Stomach (tissue), 9 donors: ENCODE results near the gene THOP1. TPM values are rescaled to one million over a fixed set of nuclear protein-coding genes. Genes with fewer than 3 reads are reported as not detected.

Experiments
- DNase-seq, 2 donors: peaks; one replicate each; pipeline versions ENCODE4 v3.0.0 to v3.0.0-alpha.2; 2013 to 2019
- H3K27ac ChIP-seq, 5 donors: fragments of 200-600 bp in 4 of 5; sonication (generic) in 4 of 5; one replicate each; pipeline ENCODE4 v1.5.1; 2013 to 2019; ENCODE audit warnings: mild to moderate bottlenecking in 1 of 5, moderate library complexity in 1 of 5
- H3K27me3 ChIP-seq, 3 donors: fragments of 200-600 bp; sonication (generic); one replicate each; pipeline ENCODE4 v1.5.1; 2017 to 2019; ENCODE audit warnings: mixed run types in 1 of 3
- H3K36me3 ChIP-seq, 4 donors: fragments of 200-600 bp; sonication (generic); 1 replicate in 3 of 4; 2 replicates in 1 of 4; pipeline ENCODE4 v1.5.1; 2016 to 2019
- H3K4me1 ChIP-seq, 4 donors: fragments of 200-600 bp; sonication (generic); one replicate each; pipeline ENCODE4 v1.5.1; 2016 to 2019
- H3K4me3 ChIP-seq, 4 donors: fragments of 200-600 bp; sonication (generic) in 3 of 4; one replicate each; pipeline ENCODE4 v1.5.1; 2016 to 2019; ENCODE audit warnings: mild to moderate bottlenecking in 1 of 4
- H3K9me3 ChIP-seq, 4 donors: fragments of 200-600 bp; sonication (generic); one replicate each; pipeline ENCODE4 v1.5.1; 2016 to 2019
- CTCF ChIP-seq, 7 experiments: fragments of 450-650 bp in 4 of 7; fragments of 200-600 bp in 3 of 7; sonication (generic) in 3 of 7; IDR thresholded peaks; one replicate each; pipeline ENCODE4 v1.5.1; 2016 to 2019; ENCODE audit warnings: antibody characterized with exemption in 7 of 7, control low read depth in 2 of 7, mild to moderate bottlenecking in 1 of 7
- EP300 ChIP-seq: sonication (generic); formaldehyde crosslinking; IDR thresholded peaks from one replicate; pipeline ENCODE4 v1.6.1; 2017; ENCODE audit warnings: antibody characterized with exemption
- POLR2A ChIP-seq, 4 donors: fragments of 450-650 bp; IDR thresholded peaks; one replicate each; pipeline ENCODE4 v1.6.1; 2016; ENCODE audit warnings: antibody characterized with exemption in 4 of 4, control low read depth in 2 of 4, mild to moderate bottlenecking in 1 of 4, moderate library complexity in 1 of 4
- POLR2AphosphoS5 ChIP-seq, 3 donors: sonication (generic); formaldehyde crosslinking; IDR thresholded peaks; one replicate each; pipeline ENCODE4 v1.6.1; 2016; ENCODE audit warnings: antibody characterized with exemption in 3 of 3
- WGBS, 5 donors: extraction: QIAGEN DNeasy Blood & Tissue Kit in 3 of 5; methylation state at CpG; one replicate each; pipeline versions ENCODE4 v1.1.5 to v1.1.7; 2013 to 2018; 5-methylcytosine and 5-hydroxymethylcytosine counted together
- intact Hi-C: fragments of 100-400 bp; cut with DNase I; formaldehyde crosslinking; loops from one replicate; pipeline ENCODE4 v1.15.1; 2023; ENCODE audit warnings: low total_unique reads
- polyA plus RNA-seq, 3 donors: library from polyadenylated mRNA; stranded (reverse); fragments of 200-250 nt; gene quantifications; one replicate each; pipeline ENCODE4 v1.2.3, GENCODE V29; 2013
- total RNA-seq, 5 donors: library from RNA; depleted of rRNA; stranded (reverse); fragments of >200 nt; gene quantifications; one replicate each; pipeline versions ENCODE4 v1.1.0 to v1.2.3, GENCODE V29; 2014 to 2016
- donor health status: healthy with polysubstance abuse.
- donor health status: Bipolar disorder and iron deficiency.
- donor health status: healthy.

THOP1 gene
- total and polyA plus RNA-seq, 8 donors = 16.1 to 244 (median 47.2) TPM

GRCh38 chr19:2805261-2805900, 20.1 kb downstream of the THOP1 start:
- peaks cover 0 to 3% (median 0%) of the 10 kb centered on the region in 4 donors for H3K4me1 ChIP-seq
- no peaks in the 10 kb centered on the region for H3K9me3 ChIP-seq
- no peak overlapping the region for H3K4me3 ChIP-seq
- intact Hi-C loops = no loop called here
- TF ChIP-seq CTCF (IDR thresholded peaks at IDR 0.05) = no peak
- no peak for TF ChIP-seq POLR2AphosphoS5 (IDR thresholded peaks at IDR 0.05)
- no peak for TF ChIP-seq POLR2A (IDR thresholded peaks at IDR 0.05)
- no peak for TF ChIP-seq EP300
- WGBS, 5 donors = 92 to 96% (median 95%) methylated on average over 12 to 28 of the region's 28 CpGs
- peaks cover 38 to 98% (median 90%) of the 10 kb centered on the region in 4 donors for H3K36me3 ChIP-seq
- DNase-seq = no peak
- no peaks in the 10 kb centered on the region for H3K27me3 ChIP-seq
- H3K27ac ChIP-seq = no peak overlapping the region

- Histone ChIP-seq H3K36me3 (peaks cover 35 to 98% (median 90%) of the 10 kb centered on the region in 4 donors), H3K4me1 (peaks cover 0 to 3% (median 0%) of the 10 kb centered on the region in 4 donors), H3K4me3 (no peak overlapping the region), H3K27me3 (no peaks in the 10 kb centered on the region), H3K9me3 (no peaks in the 10 kb centered on the region), H3K27ac (no peak overlapping the region)
- intact Hi-C loops = no loop called here
- 96 to 97% (median 97%) methylated on average over 20 to 23 of the region's 23 CpGs for WGBS, 5 donors
- TF ChIP-seq POLR2A (IDR thresholded peaks at IDR 0.05) (no peak), POLR2AphosphoS5 (IDR thresholded peaks at IDR 0.05) (no peak), CTCF (IDR thresholded peaks at IDR 0.05) (no peak), EP300 (no peak)
- no peak for DNase-seq
Measured at GRCh38 chr19:2805991-2806649, 20.8 kb downstream of the THOP1 start.

- no peak overlapping the region for H3K27ac ChIP-seq
- intact Hi-C loops = no loop called here
- 92 to 97% (median 96%) methylated on average over 27 to 34 of the region's 34 CpGs for WGBS, 5 donors
- no peaks in the 10 kb centered on the region for H3K9me3 ChIP-seq
- no peaks in the 10 kb centered on the region for H3K27me3 ChIP-seq
- H3K4me3 ChIP-seq = no peak overlapping the region
- TF ChIP-seq POLR2A (IDR thresholded peaks at IDR 0.05) (no peak), CTCF (IDR thresholded peaks at IDR 0.05) (no peak), EP300 (no peak), POLR2AphosphoS5 (IDR thresholded peaks at IDR 0.05) (no peak)
- no peaks in the 10 kb centered on the region for H3K4me1 ChIP-seq
- peaks cover 35 to 98% (median 91%) of the 10 kb centered on the region in 4 donors for H3K36me3 ChIP-seq
- no peak for DNase-seq
Measured at GRCh38 chr19:2806736-2807378, 21.6 kb downstream of the THOP1 start.

GRCh38 chr19:2807379-2808128, 22.3 kb downstream of the THOP1 start:
- H3K4me3 ChIP-seq = no peak overlapping the region
- DNase-seq = no peak
- H3K36me3 ChIP-seq = peaks cover 35 to 100% (median 93%) of the 10 kb centered on the region in 4 donors
- no peaks in the 10 kb centered on the region for H3K9me3 ChIP-seq
- no peaks in the 10 kb centered on the region for H3K27me3 ChIP-seq
- no peaks in the 10 kb centered on the region for H3K4me1 ChIP-seq
- WGBS, 5 donors = 95 to 98% (median 97%) methylated on average over 37 to 56 of the region's 56 CpGs
- TF ChIP-seq CTCF (IDR thresholded peaks at IDR 0.05) (no peak), POLR2AphosphoS5 (IDR thresholded peaks at IDR 0.05) (no peak), EP300 (no peak), POLR2A (IDR thresholded peaks at IDR 0.05) (no peak)
- intact Hi-C loops = no loop called here
- no peak overlapping the region for H3K27ac ChIP-seq
